Smooth muscle cell (in vitro differentiated cells): ENCODE measurements around the gene ERBB2. TPM values are rescaled to one million over a fixed set of nuclear protein-coding genes. Genes with fewer than 3 reads are reported as not detected.

ENCODE experiments used
- DNase-seq: peaks from one replicate; lab custom pipeline; 2025; ENCODE audit not compliant: unreplicated experiment; lab: John Stamatoyannopoulos, UW
- H2AFZ ChIP-seq: fragments of 200-600 bp; sonication (generic); 2 replicates; pipeline ENCODE4 v1.6.0; 2016; ENCODE audit warnings: antibody characterized with exemption, low read depth, mild to moderate bottlenecking
- H3F3A ChIP-seq: fragments of 200-600 bp; sonication (generic); 2 replicates; pipeline ENCODE4 v1.6.0; 2017; ENCODE audit warnings: antibody characterized with exemption, low read depth
- H3K27ac ChIP-seq: fragments of 200-600 bp; sonication (generic); 2 replicates; pipeline ENCODE4 v1.5.1; 2016; ENCODE audit warnings: low read depth, mild to moderate bottlenecking
- H3K27me3 ChIP-seq: fragments of 200-600 bp; sonication (generic); 2 replicates; pipeline ENCODE4 v1.6.1; 2016; ENCODE audit warnings: low read depth, mild to moderate bottlenecking
- H3K36me3 ChIP-seq: fragments of 200-600 bp; sonication (generic); 2 replicates; pipeline ENCODE4 v1.5.1; 2016; ENCODE audit warnings: low read depth
- H3K4me1 ChIP-seq: fragments of 200-600 bp; sonication (generic); 2 replicates; pipeline ENCODE4 v1.5.1; 2016; ENCODE audit warnings: low read depth
- H3K4me2 ChIP-seq: fragments of 200-600 bp; sonication (generic); 2 replicates; pipeline ENCODE4 v1.6.0; 2016; ENCODE audit warnings: mild to moderate bottlenecking
- H3K4me3 ChIP-seq: fragments of 200-600 bp; sonication (generic); 2 replicates; pipeline ENCODE4 v1.5.1; 2016; ENCODE audit warnings: mild to moderate bottlenecking
- H3K79me2 ChIP-seq: fragments of 200-600 bp; sonication (generic); 2 replicates; pipeline ENCODE4 v1.6.0; 2016; ENCODE audit warnings: low read depth, mild to moderate bottlenecking
- H3K9ac ChIP-seq: fragments of 200-600 bp; sonication (generic); 2 replicates; pipeline ENCODE4 v1.6.0; 2016; ENCODE audit warnings: low read depth
- H3K9me3 ChIP-seq: fragments of 200-600 bp; sonication (generic); replicated peaks from 2 replicates; pipeline ENCODE4 v1.5.1; 2016; ENCODE audit warnings: low read depth
- H4K20me1 ChIP-seq: fragments of 200-600 bp; sonication (generic); 2 replicates; pipeline ENCODE4 v1.6.0; 2016; ENCODE audit warnings: low read depth
- WGBS: methylation state at CpG from one replicate; pipeline ENCODE4 v1.1.7; 2016; ENCODE audit warnings: low lambda C conversion rate; 5-methylcytosine and 5-hydroxymethylcytosine counted together
- polyA plus RNA-seq: library from polyadenylated mRNA; unstranded; fragments of >200 nt; fragmentation: Nextera tagmentation; extraction: Ambion mirVana; gene quantifications from 2 replicates; pipeline ENCODE4 v1.2.1, GENCODE V29; 2016
- total RNA-seq: library from RNA; depleted of rRNA; stranded (reverse); fragments of >200 nt; gene quantifications from 2 replicates; pipeline ENCODE4 v1.2.3, GENCODE V29; 2014
- TF ChIP-seq, protein P1 (sequence below): fragments of 200-600 bp; sonication (generic); IDR thresholded peaks from 2 replicates; pipeline ENCODE4 v1.5.1; 2017; ENCODE audit warnings: borderline replicate concordance, mild to moderate bottlenecking, antibody characterized with exemption; ENCODE audit not compliant: insufficient read depth, poor library complexity, severe bottlenecking

ERBB2 gene
- total and polyA plus RNA-seq, 2 experiments from 2014 or later, result 49.4 to 53.6 TPM

DNA sequence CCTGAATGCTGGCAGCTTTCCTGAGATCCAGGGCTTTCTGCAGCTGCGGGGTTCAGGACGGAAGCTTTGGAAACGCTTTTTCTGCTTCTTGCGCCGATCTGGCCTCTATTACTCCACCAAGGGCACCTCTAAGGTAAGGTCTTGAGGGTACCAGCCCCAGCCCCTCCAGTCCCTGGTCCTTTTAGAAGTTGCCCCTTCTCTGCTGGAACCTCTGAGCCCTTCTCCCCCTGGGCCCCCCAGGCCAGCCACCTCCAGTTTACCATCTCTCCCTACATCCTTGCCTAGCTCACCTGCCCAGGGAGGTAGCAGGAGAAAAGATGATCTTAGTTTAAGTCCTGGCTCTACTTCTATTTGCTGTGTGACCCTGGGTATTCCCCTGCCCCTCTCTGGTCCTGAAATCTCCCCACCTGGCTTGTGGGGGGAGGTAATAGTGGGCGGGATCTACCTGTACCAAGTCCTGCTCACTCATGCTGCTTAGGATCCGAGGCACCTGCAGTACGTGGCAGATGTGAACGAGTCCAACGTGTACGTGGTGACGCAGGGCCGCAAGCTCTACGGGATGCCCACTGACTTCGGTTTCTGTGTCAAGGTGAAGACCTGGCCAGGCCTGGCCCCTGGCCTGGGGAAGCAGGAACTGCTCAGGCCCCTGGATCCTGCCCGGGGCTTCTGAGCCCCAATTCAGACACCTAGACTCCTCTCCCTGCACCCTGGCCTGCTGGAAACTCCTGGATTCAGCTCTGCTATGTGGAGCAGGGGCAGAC, 44.4 kb downstream of the ERBB2 start:
- no peak overlapping the region for H3K4me3 ChIP-seq
- no peak overlapping the region for H2AFZ ChIP-seq
- H3K27me3 ChIP-seq, result peaks cover 13% of the 10 kb centered on the region
- 95% methylated on average over 16 of the region's 16 CpGs for WGBS
- peaks cover 16% of the 10 kb centered on the region for H3K4me1 ChIP-seq
- H4K20me1 ChIP-seq, result no peaks in the 10 kb centered on the region
- H3F3A ChIP-seq, result no peaks in the 10 kb centered on the region
- no peak overlapping the region for H3K27ac ChIP-seq
- no peaks in the 10 kb centered on the region for H3K9me3 ChIP-seq
- H3K79me2 ChIP-seq, result no peaks in the 10 kb centered on the region
- TF ChIP-seq, protein P1, sequence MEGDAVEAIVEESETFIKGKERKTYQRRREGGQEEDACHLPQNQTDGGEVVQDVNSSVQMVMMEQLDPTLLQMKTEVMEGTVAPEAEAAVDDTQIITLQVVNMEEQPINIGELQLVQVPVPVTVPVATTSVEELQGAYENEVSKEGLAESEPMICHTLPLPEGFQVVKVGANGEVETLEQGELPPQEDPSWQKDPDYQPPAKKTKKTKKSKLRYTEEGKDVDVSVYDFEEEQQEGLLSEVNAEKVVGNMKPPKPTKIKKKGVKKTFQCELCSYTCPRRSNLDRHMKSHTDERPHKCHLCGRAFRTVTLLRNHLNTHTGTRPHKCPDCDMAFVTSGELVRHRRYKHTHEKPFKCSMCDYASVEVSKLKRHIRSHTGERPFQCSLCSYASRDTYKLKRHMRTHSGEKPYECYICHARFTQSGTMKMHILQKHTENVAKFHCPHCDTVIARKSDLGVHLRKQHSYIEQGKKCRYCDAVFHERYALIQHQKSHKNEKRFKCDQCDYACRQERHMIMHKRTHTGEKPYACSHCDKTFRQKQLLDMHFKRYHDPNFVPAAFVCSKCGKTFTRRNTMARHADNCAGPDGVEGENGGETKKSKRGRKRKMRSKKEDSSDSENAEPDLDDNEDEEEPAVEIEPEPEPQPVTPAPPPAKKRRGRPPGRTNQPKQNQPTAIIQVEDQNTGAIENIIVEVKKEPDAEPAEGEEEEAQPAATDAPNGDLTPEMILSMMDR, result no peak
- no peaks in the 10 kb centered on the region for H3K36me3 ChIP-seq
- H3K9ac ChIP-seq, result no peak overlapping the region
- DNase-seq, result no peak
- H3K4me2 ChIP-seq, result no peak overlapping the region

DNA sequence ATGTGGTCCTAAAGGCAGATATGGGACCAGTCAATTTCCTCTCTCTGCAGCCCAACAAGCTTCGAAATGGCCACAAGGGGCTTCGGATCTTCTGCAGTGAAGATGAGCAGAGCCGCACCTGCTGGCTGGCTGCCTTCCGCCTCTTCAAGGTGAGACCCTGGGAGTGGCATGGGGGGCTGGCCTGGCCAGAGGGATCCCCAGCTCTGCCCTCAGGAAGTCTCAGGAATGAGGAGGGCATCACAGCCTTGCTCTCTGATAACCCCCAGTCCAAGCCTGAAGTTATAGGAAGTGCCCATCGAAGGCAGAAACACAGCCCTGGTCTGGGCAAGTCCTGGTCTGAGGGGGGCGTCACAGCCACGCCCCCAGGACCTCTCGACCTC, 45.0 kb downstream of the ERBB2 start:
- TF ChIP-seq, protein P1, result no peak
- Histone ChIP-seq H3K9me3 (no peaks in the 10 kb centered on the region), H2AFZ (no peak overlapping the region), H3K4me2 (no peak overlapping the region), H3K27ac (no peak overlapping the region), H4K20me1 (no peaks in the 10 kb centered on the region), H3K27me3 (peaks cover 8% of the 10 kb centered on the region), H3K4me3 (no peak overlapping the region), H3K9ac (no peak overlapping the region), H3K36me3 (no peaks in the 10 kb centered on the region), H3K4me1 (peaks cover 11% of the 10 kb centered on the region), H3K79me2 (no peaks in the 10 kb centered on the region), H3F3A (no peaks in the 10 kb centered on the region)
- DNase-seq, result no peak
- 88% methylated on average over 8 of the region's 8 CpGs for WGBS

DNA sequence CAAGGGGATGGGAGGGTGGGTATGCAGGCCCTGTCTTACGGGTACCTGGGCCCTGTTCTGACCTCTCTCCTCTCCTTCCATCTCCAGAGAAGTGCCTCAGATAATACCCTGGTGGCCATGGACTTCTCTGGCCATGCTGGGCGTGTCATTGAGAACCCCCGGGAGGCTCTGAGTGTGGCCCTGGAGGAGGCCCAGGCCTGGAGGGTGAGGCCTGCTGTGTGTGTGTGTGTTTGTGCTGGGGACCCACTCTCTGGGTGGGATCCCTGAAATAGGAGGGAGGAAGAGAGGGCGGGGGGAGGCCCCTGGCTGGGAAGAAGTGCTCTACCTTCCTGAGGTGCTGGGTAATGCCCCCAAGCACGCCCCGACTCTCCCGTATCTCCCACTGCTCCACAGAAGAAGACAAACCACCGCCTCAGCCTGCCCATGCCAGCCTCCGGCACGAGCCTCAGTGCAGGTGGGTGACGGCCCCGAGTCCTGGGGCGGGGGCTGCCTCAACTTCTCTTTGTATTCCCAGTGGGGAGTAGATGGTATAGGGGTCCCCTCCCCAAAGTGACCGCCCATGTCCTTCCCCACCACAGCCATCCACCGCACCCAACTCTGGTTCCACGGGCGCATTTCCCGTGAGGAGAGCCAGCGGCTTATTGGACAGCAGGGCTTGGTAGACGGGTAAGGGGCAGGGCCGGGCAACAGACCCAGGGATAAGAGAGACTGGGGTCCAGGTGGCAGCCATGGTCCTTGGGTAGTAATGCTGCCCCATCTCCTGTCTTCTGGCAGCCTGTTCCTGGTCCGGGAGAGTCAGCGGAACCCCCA, 45.7 kb downstream of the ERBB2 start:
- H3K79me2 ChIP-seq, result no peaks in the 10 kb centered on the region
- no peaks in the 10 kb centered on the region for H3K9me3 ChIP-seq
- no peak overlapping the region for H2AFZ ChIP-seq
- H3K27me3 ChIP-seq, result peaks cover under 1% of the 10 kb centered on the region
- no peaks in the 10 kb centered on the region for H3F3A ChIP-seq
- no peak overlapping the region for H3K27ac ChIP-seq
- TF ChIP-seq, protein P1, result no peak
- no peak overlapping the region for H3K4me2 ChIP-seq
- DNase-seq, result no peak
- no peak overlapping the region for H3K9ac ChIP-seq
- H3K4me3 ChIP-seq, result no peak overlapping the region
- no peaks in the 10 kb centered on the region for H4K20me1 ChIP-seq
- H3K4me1 ChIP-seq, result peaks cover 3% of the 10 kb centered on the region
- WGBS, result 94% methylated on average over 23 of the region's 23 CpGs
- no peaks in the 10 kb centered on the region for H3K36me3 ChIP-seq
